GM19035 (cell line): ENCODE results near the gene RAPGEF5.
A peak's percentile ranks its signal among the peaks of the same experiment; 100 is the strongest.
"Not testable (repeated sequence)": the region's sequence is repeated elsewhere in the genome, so short reads cannot be mapped to it uniquely, and the experiment has no call there.

Experiments used
- ATAC-seq: cut with Tn5 transposase; IDR thresholded peaks from one replicate; pipeline ENCODE4 v1.9.1; 2021; ENCODE audit not compliant: unreplicated experiment

RAPGEF5 gene

GRCh38 chr7:22094413-22095342 is 262.3 kb downstream of the RAPGEF5 start:
- ATAC-seq: no peak

- no peak for ATAC-seq
Measured at GRCh38 chr7:22093936-22094335, 263.0 kb downstream of the RAPGEF5 start.

GRCh38 chr7:22093001-22093400 is 264.0 kb downstream of the RAPGEF5 start:
- no peak for ATAC-seq

- ATAC-seq: not testable (repeated sequence)
Measured at GRCh38 chr7:22090958-22091525, 265.9 kb downstream of the RAPGEF5 start.

GRCh38 chr7:22090512-22090911 is 266.4 kb downstream of the RAPGEF5 start:
- no peak for ATAC-seq

GRCh38 chr7:22090107-22090506 is 266.8 kb downstream of the RAPGEF5 start:
- ATAC-seq: no peak

GRCh38 chr7:22088827-22089226 is 268.1 kb downstream of the RAPGEF5 start:
- no peak for ATAC-seq

- ATAC-seq: no peak
Measured at GRCh38 chr7:22087861-22088260, 269.1 kb downstream of the RAPGEF5 start.

- ATAC-seq: no peak
Measured at GRCh38 chr7:22083704-22084240, 273.2 kb downstream of the RAPGEF5 start.

GRCh38 chr7:22082886-22083703 is 273.9 kb downstream of the RAPGEF5 start:
- peak; percentile 98 for ATAC-seq

GRCh38 chr7:22082553-22082885 is 274.4 kb downstream of the RAPGEF5 start:
- peak; percentile 18 for ATAC-seq

GRCh38 chr7:22080219-22080618 is 276.7 kb downstream of the RAPGEF5 start:
- ATAC-seq: not testable (repeated sequence)

GRCh38 chr7:22078872-22079271 is 278.1 kb downstream of the RAPGEF5 start:
- ATAC-seq: not testable (repeated sequence)

GRCh38 chr7:22075561-22075960 is 281.4 kb downstream of the RAPGEF5 start:
- ATAC-seq: no peak

GRCh38 chr7:22074897-22075296 is 282.1 kb downstream of the RAPGEF5 start:
- no peak for ATAC-seq
